Measurements from ENCODE around the gene NMB.
"Not testable (repeated sequence)": the region's sequence is repeated elsewhere in the genome, so short reads cannot be mapped to it uniquely, and the experiment has no call there.

GRCh38 chr15:84686446-84686845 lies 28.4 kb upstream of the NMB start:
- TF ChIP-seq POLR2A, CTCF (IDR thresholded peaks at IDR 0.05): not testable (repeated sequence)
